ENCODE measurements around the gene MAST4.

The MAST4 gene

GRCh38 chr5:66697796-66698564, 101.8 kb downstream of the MAST4 start:
- no peak for DNase-seq (ENCODE audit: low read depth, low spot score)

GRCh38 chr5:66701244-66701643, 105.1 kb downstream of the MAST4 start:
- DNase-seq (ENCODE audit: low read depth, low spot score) = no peak

- DNase-seq (ENCODE audit: low read depth, low spot score) = no peak
These were observed 106.2 kb downstream of the MAST4 start for GRCh38 chr5:66702426-66702825.

- DNase-seq (ENCODE audit: low read depth, low spot score) = no peak
These were observed 108.7 kb downstream of the MAST4 start for GRCh38 chr5:66704790-66705425.

- no peak for DNase-seq (ENCODE audit: low read depth, low spot score)
These were observed 112.2 kb downstream of the MAST4 start for GRCh38 chr5:66708368-66708767.

GRCh38 chr5:66710557-66711088, 114.4 kb downstream of the MAST4 start:
- DNase-seq (ENCODE audit: low read depth, low spot score) = no peak

GRCh38 chr5:66713998-66714397, 117.8 kb downstream of the MAST4 start:
- DNase-seq (ENCODE audit: low read depth, low spot score) = no peak

- DNase-seq (ENCODE audit: low read depth, low spot score) = no peak
These were observed 121.5 kb downstream of the MAST4 start for GRCh38 chr5:66717455-66718373.

- no peak for DNase-seq (ENCODE audit: low read depth, low spot score)
These were observed 122.3 kb downstream of the MAST4 start for GRCh38 chr5:66718374-66719002.

- no peak for DNase-seq (ENCODE audit: low read depth, low spot score)
These were observed 124.6 kb downstream of the MAST4 start for GRCh38 chr5:66720780-66721179.

- DNase-seq (ENCODE audit: low read depth, low spot score) = no peak
These were observed 126.5 kb downstream of the MAST4 start for GRCh38 chr5:66722686-66723085.

GRCh38 chr5:66724349-66725139, 128.4 kb downstream of the MAST4 start:
- no peak for DNase-seq (ENCODE audit: low read depth, low spot score)

GRCh38 chr5:66727630-66728029, 131.4 kb downstream of the MAST4 start:
- no peak for DNase-seq (ENCODE audit: low read depth, low spot score)

GRCh38 chr5:66728049-66728448, 131.9 kb downstream of the MAST4 start:
- no peak for DNase-seq (ENCODE audit: low read depth, low spot score)

GRCh38 chr5:66737096-66737495, 140.9 kb downstream of the MAST4 start:
- DNase-seq (ENCODE audit: low read depth, low spot score) = no peak

- DNase-seq (ENCODE audit: low read depth, low spot score) = no peak
These were observed 141.9 kb downstream of the MAST4 start for GRCh38 chr5:66738136-66738535.

- no peak for DNase-seq (ENCODE audit: low read depth, low spot score)
These were observed 142.8 kb downstream of the MAST4 start for GRCh38 chr5:66739021-66739420.

- DNase-seq (ENCODE audit: low read depth, low spot score) = no peak
These were observed 143.8 kb downstream of the MAST4 start for GRCh38 chr5:66739951-66740350.

GRCh38 chr5:66741394-66741793, 145.2 kb downstream of the MAST4 start:
- no peak for DNase-seq (ENCODE audit: low read depth, low spot score)

- DNase-seq (ENCODE audit: low read depth, low spot score) = no peak
These were observed 146.1 kb downstream of the MAST4 start for GRCh38 chr5:66742083-66742895.
